HFFc6 (cell line): ENCODE data around the gene TIMP2. TPM values are rescaled to one million over a fixed set of nuclear protein-coding genes. Genes with fewer than 3 reads are reported as not detected.
"Not testable (repeated sequence)": the region's sequence is repeated elsewhere in the genome, so short reads cannot be mapped to it uniquely, and the experiment has no call there.

ENCODE experiments used
- DNase-seq: peaks from one replicate; pipeline ENCODE4 v3.0.0-alpha.2; 2018
- H3K27ac Mint-ChIP-seq: 2 replicates; pipeline ENCODE4 v1.8.0; 2020; ENCODE audit warnings: mild to moderate bottlenecking, mixed read lengths
- H3K27me3 Mint-ChIP-seq: 2 replicates; pipeline ENCODE4 v1.8.0; 2021; ENCODE audit warnings: mild to moderate bottlenecking, moderate library complexity, mixed read lengths; ENCODE audit not compliant: insufficient read depth
- H3K36me3 Mint-ChIP-seq: 2 replicates; pipeline ENCODE4 v1.8.0; 2021; ENCODE audit warnings: low read depth, mixed read lengths
- H3K4me1 Mint-ChIP-seq: 2 replicates; pipeline ENCODE4 v1.8.0; 2020; ENCODE audit warnings: low read depth, mixed read lengths
- H3K4me3 Mint-ChIP-seq: 2 replicates; pipeline ENCODE4 v1.8.0; 2020; ENCODE audit warnings: mild to moderate bottlenecking, moderate library complexity, mixed read lengths
- H3K9me3 Mint-ChIP-seq: 2 replicates; pipeline ENCODE4 v1.8.0; 2020; ENCODE audit warnings: mild to moderate bottlenecking, mixed read lengths
- CTCF ChIP-seq: fragments of 200-600 bp; sonication (generic); IDR thresholded peaks from 2 replicates; pipeline ENCODE4 v1.5.0; 2021; ENCODE audit warnings: antibody characterized with exemption, mild to moderate bottlenecking
- total RNA-seq, 6 experiments: library from RNA; stranded (reverse); fragmentation: NEBNext Ultra II Directional; extraction: Animal tissue kit (Norgen Biotek cat#: 25700); gene quantifications; 2 replicates in 1 of 6; 3 replicates in 5 of 6; pipeline ENCODE4 v1.2.3, GENCODE V29; 2021

Gene TIMP2
- total RNA-seq, 6 experiments from 2014 or later: 547 to 705 (median 601) TPM

- Mint-ChIP-seq H3K4me3 (no peak overlapping the region), H3K4me1 (peaks cover 36% of the 10 kb centered on the region), H3K36me3 (peaks cover 14% of the 10 kb centered on the region; the same call in 1 of the 2 replicates), H3K27me3 (peaks cover 7% of the 10 kb centered on the region), H3K27ac (no peak overlapping the region), H3K9me3 (no peaks in the 10 kb centered on the region)
- DNase-seq: no peak
- no peak for TF ChIP-seq CTCF
Measured at GRCh38 chr17:78905116-78905515, 20.1 kb downstream of the TIMP2 start.

- no peaks in the 10 kb centered on the region for H3K9me3 Mint-ChIP-seq
- TF ChIP-seq CTCF: no peak
- peaks cover 14% of the 10 kb centered on the region; the same call in 1 of the 2 replicates for H3K36me3 Mint-ChIP-seq
- H3K27ac Mint-ChIP-seq: no peak overlapping the region; the same call in 1 of the 2 replicates
- peaks cover 7% of the 10 kb centered on the region for H3K27me3 Mint-ChIP-seq
- peaks cover 36% of the 10 kb centered on the region for H3K4me1 Mint-ChIP-seq
- no peak overlapping the region for H3K4me3 Mint-ChIP-seq
- no peak for DNase-seq
Measured at GRCh38 chr17:78904371-78904770, 20.8 kb downstream of the TIMP2 start.

GRCh38 chr17:78903101-78903779 lies 21.9 kb downstream of the TIMP2 start, which contains the start of gene CEP295NL:
Gene CEP295NL, minus strand, starts transcription at chr17:78903201. Its CDS starts 1,373 bp downstream, at chr17:78901828.
- no peak for DNase-seq
- no peak for TF ChIP-seq CTCF
- H3K4me3 Mint-ChIP-seq: no peak within 1 kb of the TSS
- peak within 1 kb of the TSS; percentile 77 for H3K27ac Mint-ChIP-seq
- peaks cover 3% of the 10 kb centered on the region; the same call in 1 of the 2 replicates for H3K27me3 Mint-ChIP-seq
- no peaks in the 10 kb centered on the region for H3K9me3 Mint-ChIP-seq
- H3K36me3 Mint-ChIP-seq: peaks cover 14% of the 10 kb centered on the region; the same call in 1 of the 2 replicates
- peaks cover 34% of the 10 kb centered on the region for H3K4me1 Mint-ChIP-seq

- not testable (repeated sequence) for DNase-seq, H3K27ac Mint-ChIP-seq, H3K4me3 Mint-ChIP-seq, H3K9me3 Mint-ChIP-seq, H3K27me3 Mint-ChIP-seq
- Mint-ChIP-seq H3K36me3 (peaks cover 14% of the 10 kb centered on the region; the same call in 1 of the 2 replicates), H3K4me1 (peaks cover 39% of the 10 kb centered on the region)
Measured at GRCh38 chr17:78902231-78902630, 23.0 kb downstream of the TIMP2 start.

- DNase-seq: no peak
- Mint-ChIP-seq H3K4me3 (no peak overlapping the region), H3K4me1 (peaks cover 40% of the 10 kb centered on the region), H3K36me3 (peaks cover 14% of the 10 kb centered on the region; the same call in 1 of the 2 replicates), H3K27me3 (peaks cover 3% of the 10 kb centered on the region; the same call in 1 of the 2 replicates), H3K9me3 (no peaks in the 10 kb centered on the region), H3K27ac (no peak overlapping the region)
- TF ChIP-seq CTCF: no peak
Measured at GRCh38 chr17:78901806-78902205, 23.4 kb downstream of the TIMP2 start.

- no peak overlapping the region for H3K27ac Mint-ChIP-seq
- H3K36me3 Mint-ChIP-seq: peaks cover 14% of the 10 kb centered on the region; the same call in 1 of the 2 replicates
- no peak for TF ChIP-seq CTCF
- H3K27me3 Mint-ChIP-seq: peaks cover 3% of the 10 kb centered on the region; the same call in 1 of the 2 replicates
- H3K9me3 Mint-ChIP-seq: no peaks in the 10 kb centered on the region
- peaks cover 40% of the 10 kb centered on the region for H3K4me1 Mint-ChIP-seq
- DNase-seq: no peak
- H3K4me3 Mint-ChIP-seq: no peak overlapping the region
Measured at GRCh38 chr17:78900816-78901215, 24.4 kb downstream of the TIMP2 start.
